ENCODE data around the gene NKX2-2. TPM values are rescaled to one million over a fixed set of nuclear protein-coding genes. Genes with fewer than 3 reads are reported as not detected.

Gene NKX2-2
- total and polyA plus RNA-seq, 3 experiments from 2014 or later, result not detected

- Histone ChIP-seq H3K9me3 (ENCODE audit: low read length) (no peaks in the 10 kb centered on the region), H3K27me3 (ENCODE audit: insufficient read depth, low read length, poor library complexity, severe bottlenecking) (peaks cover 60% of the 10 kb centered on the region), H3K36me3 (ENCODE audit: insufficient read depth, low read length) (no peaks in the 10 kb centered on the region), H3K27ac (ENCODE audit: low read depth, low read length) (no peak overlapping the region), H3K4me3 (ENCODE audit: low read length) (no peak overlapping the region), H3K4me1 (ENCODE audit: insufficient read depth, low read length) (peaks cover 14% of the 10 kb centered on the region)
- ChIA-PET CTCF (interaction anchor here (1.5 to 1.6 kb wide), 2 partner anchors 51 to 285 kb away, joined by 5 read pairs; no protein-coding TSS in a partner anchor), POLR2A (no interaction called here)
- peak overlapping the region in 2 of 7 donors; percentile 19 to 63 for H3K4me3 Mint-ChIP-seq
- peaks cover 76 to 88% of the 10 kb centered on the region in 2 donors for H3K27me3 Mint-ChIP-seq
- H3K4me1 Mint-ChIP-seq, result peaks cover 13 to 22% (median 20%) of the 10 kb centered on the region in 3 donors
- H3K9me3 Mint-ChIP-seq, result no peaks in the 10 kb centered on the region
- H3K36me3 Mint-ChIP-seq, result no peaks in the 10 kb centered on the region
- H3K27ac Mint-ChIP-seq, result peak overlapping the region in 1 of 8 donors; percentile 59
- DNase-seq, result no peak
Measured at GRCh38 chr20:21520702-21521595, 7.1 kb upstream of the NKX2-2 start.

- no peaks in the 10 kb centered on the region for H3K9me3 Mint-ChIP-seq
- H3K4me1 Mint-ChIP-seq, result peaks cover 16 to 29% (median 29%) of the 10 kb centered on the region in 3 donors
- Histone ChIP-seq H3K36me3 (ENCODE audit: insufficient read depth, low read length) (no peaks in the 10 kb centered on the region), H3K27me3 (ENCODE audit: insufficient read depth, low read length, poor library complexity, severe bottlenecking) (peaks cover 68% of the 10 kb centered on the region), H3K9me3 (ENCODE audit: low read length) (no peaks in the 10 kb centered on the region), H3K27ac (ENCODE audit: low read depth, low read length) (no peak overlapping the region), H3K4me1 (ENCODE audit: insufficient read depth, low read length) (peaks cover 18% of the 10 kb centered on the region), H3K4me3 (ENCODE audit: low read length) (no peak overlapping the region)
- H3K27me3 Mint-ChIP-seq, result peaks cover 73 to 79% of the 10 kb centered on the region in 2 donors
- POLR2A ChIA-PET, result no interaction called here
- DNase-seq, result no peak
- peak overlapping the region in 1 of 8 donors; percentile 52 for H3K27ac Mint-ChIP-seq
- no peaks in the 10 kb centered on the region for H3K36me3 Mint-ChIP-seq
- peak overlapping the region in 1 of 7 donors; percentile 48 for H3K4me3 Mint-ChIP-seq
- CTCF ChIA-PET, result interaction anchor here (1.4 kb wide), 1 partner anchor 14 kb away, joined by 5 read pairs; no protein-coding TSS in a partner anchor
Measured at GRCh38 chr20:21519136-21519584, 5.3 kb upstream of the NKX2-2 start.

DNA sequence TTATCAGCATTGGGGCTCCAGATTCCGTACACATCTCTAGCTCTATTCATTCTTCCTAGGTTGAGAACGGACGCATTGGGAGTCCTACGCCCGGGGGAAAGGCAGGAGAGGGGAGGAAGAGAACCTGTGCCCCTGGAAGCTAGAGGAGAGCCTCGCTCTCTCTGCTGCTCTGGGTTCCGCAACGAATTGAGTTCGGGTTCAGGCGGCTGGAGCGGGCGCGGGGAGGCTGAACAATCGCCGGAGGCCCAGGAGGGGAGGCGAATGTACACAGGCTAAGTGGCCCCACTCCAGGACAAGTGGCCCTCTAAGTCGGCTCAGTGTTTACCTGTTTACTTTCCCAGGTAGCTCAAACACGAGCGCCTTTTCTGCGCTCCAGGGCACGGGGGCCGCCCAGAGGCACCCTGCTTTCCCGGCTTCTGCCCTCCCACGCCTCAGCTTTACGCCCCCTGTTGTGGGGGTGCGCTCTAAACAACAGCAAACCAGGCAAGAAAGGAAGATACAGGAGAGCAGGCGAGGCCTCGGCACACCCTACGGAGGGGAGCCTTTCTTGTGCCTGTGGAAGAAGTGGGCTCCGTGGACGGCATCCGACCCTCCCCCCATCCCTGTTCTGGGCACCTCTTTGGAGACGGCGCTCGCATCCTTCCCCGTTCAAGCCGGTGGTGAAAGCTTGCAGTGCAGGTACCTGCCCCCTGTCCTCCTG is 4.6 kb upstream of the NKX2-2 start:
- ChIA-PET POLR2A (no interaction called here), CTCF (interaction anchor here (1.1 to 1.4 kb wide), 3 partner anchors 11 to 659 kb away, joined by 3 to 5 read pairs (median 3); no protein-coding TSS in a partner anchor)
- no peak overlapping the region for H3K27ac ChIP-seq (ENCODE audit: low read depth, low read length)
- H3K36me3 ChIP-seq (ENCODE audit: insufficient read depth, low read length), result no peaks in the 10 kb centered on the region
- peaks cover 67% of the 10 kb centered on the region for H3K27me3 ChIP-seq (ENCODE audit: insufficient read depth, low read length, poor library complexity, severe bottlenecking)
- peaks cover 69 to 76% of the 10 kb centered on the region in 2 donors for H3K27me3 Mint-ChIP-seq
- H3K4me1 Mint-ChIP-seq, result peaks cover 16 to 33% (median 25%) of the 10 kb centered on the region in 3 donors
- no peaks in the 10 kb centered on the region for H3K9me3 Mint-ChIP-seq
- no peak overlapping the region for H3K4me3 ChIP-seq (ENCODE audit: low read length)
- H3K9me3 ChIP-seq (ENCODE audit: low read length), result no peaks in the 10 kb centered on the region
- H3K4me1 ChIP-seq (ENCODE audit: insufficient read depth, low read length), result peaks cover 23% of the 10 kb centered on the region
- H3K36me3 Mint-ChIP-seq, result no peaks in the 10 kb centered on the region
- H3K27ac Mint-ChIP-seq, result no peak overlapping the region
- peak overlapping the region in 2 of 7 donors; percentile 4 to 43 for H3K4me3 Mint-ChIP-seq
- no peak for DNase-seq

- no peaks in the 10 kb centered on the region for H3K36me3 ChIP-seq (ENCODE audit: insufficient read depth, low read length)
- no peak overlapping the region for H3K4me3 ChIP-seq (ENCODE audit: low read length)
- Mint-ChIP-seq H3K27ac (no peak overlapping the region), H3K27me3 (peaks cover 66 to 74% of the 10 kb centered on the region in 2 donors), H3K4me1 (peaks cover 13 to 34% (median 25%) of the 10 kb centered on the region in 3 donors), H3K4me3 (peak overlapping the region in 4 of 7 donors; percentile 4 to 58 (median 50)), H3K9me3 (no peaks in the 10 kb centered on the region), H3K36me3 (no peaks in the 10 kb centered on the region)
- ChIA-PET CTCF (interaction anchor here (1.1 to 1.4 kb wide), 3 partner anchors 11 to 658 kb away, joined by 3 to 5 read pairs (median 3); no protein-coding TSS in a partner anchor), POLR2A (no interaction called here)
- H3K27me3 ChIP-seq (ENCODE audit: insufficient read depth, low read length, poor library complexity, severe bottlenecking), result peaks cover 68% of the 10 kb centered on the region
- DNase-seq, result no peak
- H3K27ac ChIP-seq (ENCODE audit: low read depth, low read length), result no peak overlapping the region
- no peaks in the 10 kb centered on the region for H3K9me3 ChIP-seq (ENCODE audit: low read length)
- H3K4me1 ChIP-seq (ENCODE audit: insufficient read depth, low read length), result peaks cover 25% of the 10 kb centered on the region
Measured at GRCh38 chr20:21517566-21518277, 3.9 kb upstream of the NKX2-2 start.

GRCh38 chr20:21516861-21517565 is 3.1 kb upstream of the NKX2-2 start:
- Histone ChIP-seq H3K4me3 (ENCODE audit: low read length) (no peak overlapping the region), H3K27me3 (ENCODE audit: insufficient read depth, low read length, poor library complexity, severe bottlenecking) (peaks cover 72% of the 10 kb centered on the region), H3K4me1 (ENCODE audit: insufficient read depth, low read length) (peaks cover 29% of the 10 kb centered on the region), H3K36me3 (ENCODE audit: insufficient read depth, low read length) (no peaks in the 10 kb centered on the region), H3K9me3 (ENCODE audit: low read length) (no peaks in the 10 kb centered on the region), H3K27ac (ENCODE audit: low read depth, low read length) (no peak overlapping the region)
- peaks cover 67 to 79% of the 10 kb centered on the region in 2 donors for H3K27me3 Mint-ChIP-seq
- POLR2A ChIA-PET, result no interaction called here
- no peaks in the 10 kb centered on the region for H3K36me3 Mint-ChIP-seq
- no peaks in the 10 kb centered on the region for H3K9me3 Mint-ChIP-seq
- H3K27ac Mint-ChIP-seq, result no peak overlapping the region
- no peak overlapping the region for H3K4me3 Mint-ChIP-seq
- CTCF ChIA-PET, result interaction anchor here (0.9 to 1.3 kb wide), 3 partner anchors 10 to 657 kb away, joined by 3 to 4 read pairs (median 3); no protein-coding TSS in a partner anchor
- DNase-seq, result no peak
- H3K4me1 Mint-ChIP-seq, result peaks cover 16 to 41% (median 25%) of the 10 kb centered on the region in 3 donors

DNA sequence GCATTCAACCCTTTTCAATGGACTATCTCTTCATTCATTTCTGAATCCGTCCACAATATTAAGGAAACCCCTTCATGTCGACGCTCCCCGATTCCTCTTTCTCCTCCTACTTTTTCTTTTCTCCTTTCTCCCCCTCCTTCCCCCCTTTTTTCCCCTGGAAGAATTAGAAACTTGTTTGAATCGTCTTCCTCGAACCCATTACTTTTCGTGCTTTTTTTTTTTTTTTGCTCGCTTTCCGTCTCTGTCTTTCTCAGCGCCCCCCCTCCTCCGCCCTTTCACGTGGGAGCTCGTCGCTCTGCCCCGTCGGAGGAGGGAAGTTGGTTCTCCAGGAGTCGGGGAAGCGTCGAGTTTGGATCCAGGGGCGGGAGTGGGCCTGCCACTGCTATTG is 2.3 kb upstream of the NKX2-2 start:
- Mint-ChIP-seq H3K27ac (peak overlapping the region in 1 of 8 donors; percentile 30), H3K4me1 (peaks cover 21 to 45% (median 32%) of the 10 kb centered on the region in 3 donors), H3K4me3 (peak overlapping the region in 4 of 7 donors; percentile 13 to 36 (median 22)), H3K9me3 (no peaks in the 10 kb centered on the region), H3K36me3 (no peaks in the 10 kb centered on the region), H3K27me3 (peaks cover 71 to 82% of the 10 kb centered on the region in 2 donors)
- Histone ChIP-seq H3K27ac (ENCODE audit: low read depth, low read length) (no peak overlapping the region), H3K27me3 (ENCODE audit: insufficient read depth, low read length, poor library complexity, severe bottlenecking) (peaks cover 66% of the 10 kb centered on the region), H3K36me3 (ENCODE audit: insufficient read depth, low read length) (no peaks in the 10 kb centered on the region), H3K9me3 (ENCODE audit: low read length) (no peaks in the 10 kb centered on the region), H3K4me3 (ENCODE audit: low read length) (no peak overlapping the region), H3K4me1 (ENCODE audit: insufficient read depth, low read length) (peaks cover 29% of the 10 kb centered on the region)
- POLR2A ChIA-PET, result no interaction called here
- CTCF ChIA-PET, result interaction anchor here (0.9 kb wide), 1 partner anchor 10 kb away, joined by 4 read pairs; no protein-coding TSS in a partner anchor
- no peak for DNase-seq
